Measurements from ENCODE around the gene ARID1B.

ARID1B gene

DNA sequence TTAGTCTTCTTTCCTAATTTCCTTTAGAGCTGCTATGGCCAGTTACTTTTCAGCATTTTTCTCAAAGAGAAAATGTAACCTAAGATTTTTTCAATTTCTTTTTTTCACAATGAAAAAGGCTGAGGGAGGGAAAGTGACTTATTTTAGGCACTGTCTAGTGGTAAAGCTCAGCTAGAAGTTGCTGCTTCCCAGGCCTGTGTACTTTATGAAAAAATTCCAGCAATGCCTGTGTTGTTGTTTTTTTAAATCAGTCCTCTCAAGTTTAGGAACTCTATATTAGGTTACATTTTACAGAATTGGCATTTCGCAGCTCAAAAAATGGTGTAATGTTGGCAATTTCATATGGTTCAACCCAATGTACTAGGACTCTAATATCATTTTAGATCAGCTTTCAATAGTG, 269.6 kb downstream of the ARID1B start:
- TF ChIP-seq GATA3 (IDR thresholded peaks at IDR 0.05; ENCODE audit: low read depth, low read length) (no peak), GATA2 (IDR thresholded peaks at IDR 0.05; ENCODE audit: low read depth, low read length) (no peak)

DNA sequence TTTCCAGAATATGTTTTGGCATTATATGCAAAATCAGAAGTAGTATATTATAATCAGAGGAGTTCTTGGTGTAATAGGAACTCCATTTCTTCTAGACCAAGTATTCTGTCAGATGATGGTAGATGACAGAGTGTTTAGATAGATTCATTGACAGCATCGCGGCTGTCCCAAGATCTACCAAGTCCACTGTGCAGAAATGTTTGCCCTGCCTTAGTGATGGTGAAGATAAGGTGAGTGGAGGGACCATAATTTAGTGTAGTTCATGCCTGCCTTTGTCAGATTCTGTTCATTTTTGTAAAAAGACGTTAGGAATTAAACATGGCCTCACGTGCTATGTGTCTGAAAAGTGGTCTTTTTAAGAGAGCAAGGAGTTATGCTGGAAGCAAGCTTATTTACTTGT, 270.1 kb downstream of the ARID1B start:
- TF ChIP-seq GATA2 (IDR thresholded peaks at IDR 0.05; ENCODE audit: low read depth, low read length) (peak; percentile 16; the same call in 1 of the 2 replicates), GATA3 (IDR thresholded peaks at IDR 0.05; ENCODE audit: low read depth, low read length) (peak; percentile 24; the same call in 1 of the 2 replicates)

DNA sequence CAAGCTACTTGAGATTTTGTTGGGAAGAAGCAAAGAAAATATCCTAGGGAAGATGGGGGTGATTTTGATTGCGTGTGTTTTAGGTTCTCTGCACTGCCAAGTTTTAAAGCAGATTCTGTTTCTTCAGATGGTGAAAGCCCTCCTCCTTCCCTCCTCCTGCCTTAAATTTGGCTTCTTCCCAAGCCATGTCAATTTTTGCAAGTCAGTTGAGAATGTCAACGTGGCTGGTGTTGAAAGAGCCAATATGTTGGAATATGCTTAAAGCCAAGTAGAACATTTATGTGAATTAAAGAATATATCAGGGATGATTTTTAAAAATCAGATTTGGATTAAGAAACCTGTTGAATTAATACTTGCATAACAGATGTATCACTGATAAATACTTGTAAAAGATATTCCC, 270.8 kb downstream of the ARID1B start:
- TF ChIP-seq GATA3 (IDR thresholded peaks at IDR 0.05; ENCODE audit: low read depth, low read length) (no peak), GATA2 (IDR thresholded peaks at IDR 0.05; ENCODE audit: low read depth, low read length) (no peak)

DNA sequence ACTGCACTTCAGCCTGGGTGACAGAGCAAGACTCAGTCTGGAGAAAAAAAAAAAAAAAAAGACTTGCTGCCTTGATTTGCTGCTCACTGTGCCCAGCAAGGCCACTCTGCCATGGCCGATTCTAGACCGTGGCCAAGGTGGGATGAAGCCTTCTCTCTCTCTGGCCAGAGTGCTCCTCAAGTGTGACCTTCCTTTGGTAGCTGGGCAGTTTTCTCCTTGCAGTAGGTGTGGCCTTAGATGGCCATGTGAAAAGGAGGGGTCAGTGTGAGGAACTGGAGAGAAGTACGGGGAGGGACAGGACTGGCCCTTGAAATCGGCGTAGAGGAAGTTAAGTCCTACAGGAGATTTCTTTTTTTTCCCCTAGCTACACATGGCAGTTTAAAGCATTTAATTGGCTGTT, 272.0 kb downstream of the ARID1B start:
- TF ChIP-seq GATA3 (IDR thresholded peaks at IDR 0.05; ENCODE audit: low read depth, low read length) (no peak), GATA2 (IDR thresholded peaks at IDR 0.05; ENCODE audit: low read depth, low read length) (no peak)

DNA sequence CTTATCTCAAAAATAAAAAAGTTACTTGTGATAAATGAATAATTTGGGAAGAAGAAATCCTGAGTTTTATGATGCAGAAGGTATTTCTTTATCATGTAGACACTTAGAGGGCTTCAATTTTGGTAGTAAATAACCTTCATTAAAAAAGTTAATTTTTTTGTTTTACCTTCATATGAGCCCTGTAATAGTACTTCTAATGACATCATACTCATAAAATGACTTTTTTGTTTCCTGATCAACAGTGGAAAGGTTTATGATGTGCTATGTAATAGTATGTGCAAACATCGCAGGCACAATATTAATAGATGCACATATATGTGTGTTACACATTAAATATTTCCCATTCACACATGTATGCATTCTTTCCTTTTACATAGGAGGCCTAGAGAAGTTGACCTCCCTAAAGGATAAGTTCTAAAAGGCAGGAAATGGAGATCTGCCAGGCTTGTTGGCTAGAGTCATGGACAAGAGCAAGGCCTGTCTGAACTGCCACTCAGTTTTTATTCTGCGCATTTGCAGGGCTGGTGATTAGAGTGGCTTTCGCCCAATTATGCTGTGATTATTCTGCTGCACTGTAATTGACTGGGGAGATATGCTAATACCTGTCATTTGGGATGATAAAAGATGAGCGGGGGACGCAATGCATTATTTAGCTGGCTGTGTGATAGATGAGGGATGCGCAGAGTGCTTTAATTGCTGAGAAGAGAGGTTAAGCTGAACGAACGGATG, 273.5 kb downstream of the ARID1B start:
- peak; percentile 61 for TF ChIP-seq GATA2 (IDR thresholded peaks at IDR 0.05; ENCODE audit: low read depth, low read length)
- TF ChIP-seq GATA3 (IDR thresholded peaks at IDR 0.05; ENCODE audit: low read depth, low read length): no peak

DNA sequence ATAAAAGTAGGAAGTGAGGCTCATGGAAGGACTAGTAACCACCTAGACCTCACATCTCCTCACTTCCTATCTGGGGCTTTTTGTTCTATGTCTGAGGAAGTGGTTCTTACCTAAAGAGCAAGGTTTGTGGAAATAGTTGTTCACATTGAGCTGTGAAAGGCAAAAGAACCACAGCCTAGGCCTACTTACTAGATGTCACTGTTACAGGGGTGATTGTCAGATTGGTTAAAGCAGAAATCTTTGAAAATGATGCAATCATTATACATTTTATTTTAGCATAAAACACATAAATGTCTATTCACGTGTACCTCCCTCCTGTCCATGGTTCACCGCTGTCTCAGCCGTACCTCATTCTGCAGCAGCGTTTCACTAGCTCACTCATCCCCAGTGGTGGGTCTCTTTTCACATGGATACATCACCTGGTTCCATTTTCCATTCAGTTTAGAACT, 277.4 kb downstream of the ARID1B start:
- TF ChIP-seq GATA2 (IDR thresholded peaks at IDR 0.05; ENCODE audit: low read depth, low read length) (no peak), GATA3 (IDR thresholded peaks at IDR 0.05; ENCODE audit: low read depth, low read length) (no peak)

DNA sequence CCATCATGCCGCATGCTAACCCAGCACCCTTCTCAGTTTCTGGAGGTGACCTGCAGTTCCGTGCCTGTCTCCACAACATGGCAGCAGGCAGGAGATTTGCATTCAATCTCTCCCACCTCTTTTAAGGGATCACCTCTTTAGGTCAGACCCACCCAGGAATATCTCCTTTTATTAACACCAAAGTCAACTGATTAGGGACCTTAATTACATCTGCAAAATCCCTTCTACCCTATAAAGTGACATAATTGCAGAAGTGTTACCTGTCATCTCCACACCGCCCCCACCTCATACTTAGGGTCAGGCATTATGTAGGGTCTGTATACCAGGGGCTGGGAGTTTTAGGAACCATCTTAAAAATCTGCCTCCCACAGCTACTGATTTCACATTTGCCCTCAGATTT, 278.7 kb downstream of the ARID1B start:
- TF ChIP-seq GATA3 (IDR thresholded peaks at IDR 0.05; ENCODE audit: low read depth, low read length) (no peak), GATA2 (IDR thresholded peaks at IDR 0.05; ENCODE audit: low read depth, low read length) (no peak)

DNA sequence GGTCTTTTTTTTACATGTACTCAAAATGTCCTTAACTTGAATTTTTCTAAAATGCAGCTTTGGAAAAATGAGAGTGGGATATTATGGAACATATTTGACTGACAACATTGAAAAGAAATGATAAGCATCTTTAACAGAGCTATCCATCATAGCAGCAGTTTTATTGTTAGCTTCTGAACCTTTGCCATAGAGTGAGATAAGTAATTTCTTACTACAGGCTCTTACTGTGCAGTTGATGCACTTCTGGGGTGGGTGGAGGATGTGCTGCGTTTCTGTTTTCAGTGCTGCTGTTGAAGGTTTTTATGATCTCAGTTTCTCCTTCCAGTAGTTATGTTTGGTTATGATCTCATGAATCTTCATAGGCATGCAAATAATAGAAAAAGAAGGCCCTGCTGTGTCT, 279.1 kb downstream of the ARID1B start:
- TF ChIP-seq GATA2 (IDR thresholded peaks at IDR 0.05; ENCODE audit: low read depth, low read length) (no peak), GATA3 (IDR thresholded peaks at IDR 0.05; ENCODE audit: low read depth, low read length) (peak; percentile 34; the same call in 1 of the 2 replicates)

DNA sequence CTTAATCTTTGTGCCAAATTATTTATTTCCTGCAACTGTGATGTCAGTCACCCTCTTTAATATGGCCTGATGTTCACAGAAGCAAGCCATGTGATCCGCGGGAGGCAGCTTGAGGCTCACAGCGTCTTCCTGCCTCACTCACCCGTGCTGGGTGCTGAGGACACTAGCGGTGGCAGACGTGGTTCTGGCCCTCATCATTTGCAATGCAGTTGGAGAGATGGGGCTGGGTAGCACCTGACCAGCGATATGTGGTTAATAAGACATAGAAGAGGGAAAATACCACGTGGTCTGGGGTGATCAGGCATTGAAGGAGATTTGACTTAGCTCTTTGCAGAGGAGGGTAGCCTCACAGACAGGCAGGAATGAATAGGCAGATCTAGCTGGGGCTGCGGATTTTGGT, 281.4 kb downstream of the ARID1B start:
- TF ChIP-seq GATA3 (IDR thresholded peaks at IDR 0.05; ENCODE audit: low read depth, low read length) (no peak), GATA2 (IDR thresholded peaks at IDR 0.05; ENCODE audit: low read depth, low read length) (no peak)

DNA sequence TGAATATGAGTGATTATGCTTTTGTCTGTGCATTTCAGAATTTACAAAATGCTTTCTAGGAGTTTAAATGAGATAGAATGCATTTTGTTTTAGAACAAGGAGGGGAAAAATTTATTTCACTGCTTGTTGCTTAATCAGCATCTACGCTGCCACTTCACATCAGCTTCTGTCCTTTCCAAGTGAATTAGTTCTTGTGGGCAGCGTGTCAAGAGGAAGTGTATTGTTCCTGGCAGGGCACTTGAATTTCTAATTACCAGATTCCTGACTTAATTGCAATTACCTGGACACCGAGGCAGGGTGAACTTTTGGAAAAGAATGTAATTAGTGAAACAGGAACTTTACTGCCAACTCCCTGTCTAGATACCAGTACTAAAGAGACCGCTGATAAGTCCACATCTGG, 282.6 kb downstream of the ARID1B start:
- TF ChIP-seq GATA3 (IDR thresholded peaks at IDR 0.05; ENCODE audit: low read depth, low read length): no peak
- TF ChIP-seq GATA2 (IDR thresholded peaks at IDR 0.05; ENCODE audit: low read depth, low read length): no peak

DNA sequence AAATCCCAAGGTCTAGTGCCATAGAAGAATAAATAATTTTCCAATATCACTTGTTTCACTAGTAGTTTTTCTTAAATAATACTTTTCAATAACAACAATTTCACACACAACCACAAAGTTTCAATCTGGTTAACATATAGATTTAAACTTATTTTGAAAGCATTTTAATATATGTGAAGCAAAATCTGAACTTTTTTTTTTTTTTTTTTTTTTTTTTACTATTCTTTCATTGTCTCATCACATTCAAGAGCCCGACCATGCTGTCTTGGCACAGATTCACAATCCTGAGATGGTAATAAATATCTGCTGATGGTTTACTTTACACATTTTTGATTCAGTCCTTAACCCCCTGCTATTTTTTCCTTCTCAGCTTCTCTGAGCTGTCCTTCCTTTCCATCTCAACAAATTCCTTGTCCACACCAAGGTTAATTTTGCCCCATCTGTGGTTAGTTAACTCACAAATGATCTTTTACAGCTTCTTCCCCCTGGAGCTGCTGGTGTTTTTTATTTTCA, 283.3 kb downstream of the ARID1B start:
- no peak for TF ChIP-seq GATA2 (IDR thresholded peaks at IDR 0.05; ENCODE audit: low read depth, low read length)
- no peak for TF ChIP-seq GATA3 (IDR thresholded peaks at IDR 0.05; ENCODE audit: low read depth, low read length)

DNA sequence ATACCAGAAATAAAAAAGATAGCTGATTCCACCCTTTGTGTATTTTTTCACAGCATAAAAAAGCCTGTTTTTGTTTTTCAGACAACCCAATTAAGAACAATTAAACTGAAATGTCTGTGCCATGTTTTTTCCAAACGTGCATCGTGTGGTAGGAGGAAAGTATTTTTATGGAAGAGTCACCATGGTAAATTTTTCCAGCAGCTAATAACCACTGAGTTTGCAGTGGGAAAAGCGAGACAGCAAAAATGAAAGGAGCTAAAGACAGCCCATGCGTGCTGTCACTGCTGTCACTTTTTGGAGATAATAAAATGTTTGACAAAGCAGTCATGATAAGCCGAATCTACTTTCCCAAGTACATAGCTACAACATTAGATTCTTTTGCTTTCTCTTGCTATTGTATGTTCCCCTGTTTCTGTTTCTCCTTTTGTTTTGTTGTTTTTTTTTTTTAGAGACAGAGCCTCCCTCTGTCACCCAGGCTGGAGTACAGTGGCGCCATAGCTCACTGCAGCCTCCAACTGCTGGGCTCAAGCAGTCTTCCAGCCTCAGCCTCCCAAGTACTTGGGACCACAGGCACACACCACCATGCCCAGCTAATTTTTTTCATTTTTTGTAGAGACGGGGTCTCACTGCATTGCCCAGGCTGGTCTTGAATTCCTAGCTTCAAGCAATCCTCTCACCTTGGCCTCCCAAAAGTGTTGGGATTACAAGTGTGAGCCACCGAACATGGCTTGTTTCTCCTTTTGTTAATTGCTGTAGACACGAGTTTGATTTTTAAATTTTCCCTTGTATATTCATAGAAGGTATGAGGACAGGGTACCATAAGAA, 284.8 kb downstream of the ARID1B start:
- TF ChIP-seq GATA2 (IDR thresholded peaks at IDR 0.05; ENCODE audit: low read depth, low read length): no peak
- TF ChIP-seq GATA3 (IDR thresholded peaks at IDR 0.05; ENCODE audit: low read depth, low read length): no peak

DNA sequence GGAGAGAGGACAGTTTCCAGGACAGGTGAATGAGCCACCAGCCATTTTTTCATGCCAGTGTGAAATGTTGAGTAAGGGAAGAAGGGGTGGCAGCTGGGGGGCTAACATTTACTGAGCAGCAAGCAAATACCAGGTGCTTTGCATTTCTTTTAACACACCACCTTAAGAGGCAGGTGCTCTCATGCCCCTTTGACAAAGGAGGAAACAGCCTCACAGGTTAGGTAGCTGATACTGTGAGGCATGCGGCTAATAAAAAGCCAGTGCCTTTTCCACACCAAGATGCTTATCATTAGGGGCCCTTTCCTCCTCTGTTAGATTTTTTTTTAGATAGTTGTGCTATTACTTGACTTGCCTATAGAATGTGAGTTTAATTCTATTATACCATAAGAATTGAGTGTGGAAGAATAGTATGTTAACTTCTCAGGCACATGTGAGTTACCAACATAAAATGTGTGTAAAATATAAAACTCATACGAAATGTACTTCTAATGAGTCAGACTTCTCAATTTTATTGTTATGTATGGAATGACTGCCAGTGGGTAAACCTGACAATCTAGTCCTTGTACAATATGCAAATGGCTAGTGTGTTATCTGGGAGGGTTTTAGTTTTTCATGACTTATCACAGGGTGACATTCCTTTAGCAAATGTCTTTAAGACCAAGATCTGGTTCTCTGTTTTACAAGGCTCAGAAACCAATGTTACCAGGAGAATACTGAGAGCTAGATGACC, 286.2 kb downstream of the ARID1B start:
- TF ChIP-seq GATA2 (IDR thresholded peaks at IDR 0.05; ENCODE audit: low read depth, low read length) (no peak), GATA3 (IDR thresholded peaks at IDR 0.05; ENCODE audit: low read depth, low read length) (no peak)

DNA sequence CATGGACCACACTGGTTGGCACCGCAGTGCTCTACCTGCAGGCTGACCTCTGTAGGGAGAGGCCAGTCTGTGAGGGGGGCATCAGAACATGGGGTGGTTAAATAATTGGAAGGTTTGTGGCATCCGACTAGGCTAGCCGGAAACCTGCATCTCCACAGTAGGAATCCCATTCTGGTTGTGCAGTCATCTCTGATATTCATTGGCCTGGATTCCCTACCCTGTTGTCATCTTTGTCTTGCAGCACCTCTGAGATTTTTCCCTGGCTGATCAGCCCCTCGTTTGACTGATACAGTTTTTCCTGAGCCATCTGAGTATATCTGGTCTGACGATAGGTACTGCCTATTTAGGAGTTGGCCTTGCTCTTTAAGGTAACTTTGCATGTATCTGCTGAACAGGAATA, 286.7 kb downstream of the ARID1B start:
- TF ChIP-seq GATA3 (IDR thresholded peaks at IDR 0.05; ENCODE audit: low read depth, low read length) (no peak), GATA2 (IDR thresholded peaks at IDR 0.05; ENCODE audit: low read depth, low read length) (no peak)
